NCI-H1694 treated with DMSO at 0.1 percent for 48 hours (cell line): ENCODE data around the gene PCNX3.
A peak's percentile ranks its signal among the peaks of the same experiment; 100 is the strongest.
"Not testable (repeated sequence)": the region's sequence is repeated elsewhere in the genome, so short reads cannot be mapped to it uniquely, and the experiment has no call there.

ENCODE experiments used
- DNase-seq: peaks from one replicate; lab custom pipeline; 2025; lab: John Stamatoyannopoulos, UW

Gene PCNX3

GRCh38 chr11:65620666-65621065 lies 5.1 kb downstream of the PCNX3 start:
- DNase-seq, result no peak

GRCh38 chr11:65621460-65621859 lies 5.9 kb downstream of the PCNX3 start:
- DNase-seq, result no peak

GRCh38 chr11:65622011-65622410 lies 6.4 kb downstream of the PCNX3 start:
- DNase-seq, result no peak

- no peak for DNase-seq
Measured at GRCh38 chr11:65623177-65623576, 7.6 kb downstream of the PCNX3 start.

GRCh38 chr11:65623852-65624616 lies 8.5 kb downstream of the PCNX3 start:
- DNase-seq, result no peak

- DNase-seq, result no peak
Measured at GRCh38 chr11:65624931-65625627, 9.5 kb downstream of the PCNX3 start.

GRCh38 chr11:65625628-65626342 lies 10.2 kb downstream of the PCNX3 start:
- DNase-seq, result peak; percentile 23

- DNase-seq, result no peak
Measured at GRCh38 chr11:65627202-65627601, 11.6 kb downstream of the PCNX3 start.

- DNase-seq, result no peak
Measured at GRCh38 chr11:65629579-65629978, 14.0 kb downstream of the PCNX3 start.

GRCh38 chr11:65630215-65630614 lies 14.6 kb downstream of the PCNX3 start:
- no peak for DNase-seq

- no peak for DNase-seq
Measured at GRCh38 chr11:65633390-65634108, 18.0 kb downstream of the PCNX3 start.

GRCh38 chr11:65634109-65634436 lies 18.5 kb downstream of the PCNX3 start:
- no peak for DNase-seq

- no peak for DNase-seq
Measured at GRCh38 chr11:65634440-65634839, 18.9 kb downstream of the PCNX3 start.

- no peak for DNase-seq
Measured at GRCh38 chr11:65634905-65635731, 19.5 kb downstream of the PCNX3 start.

GRCh38 chr11:65636108-65637031 lies 20.8 kb downstream of the PCNX3 start:
- DNase-seq, result no peak

- DNase-seq, result no peak
Measured at GRCh38 chr11:65637032-65637557, 21.5 kb downstream of the PCNX3 start.

GRCh38 chr11:65637794-65638419 lies 22.3 kb downstream of the PCNX3 start, which contains the start of gene SIPA1:
SIPA1 (plus strand) TSS chr11:65638101; CDS start chr11:65640922, 2,821 bp downstream.
- DNase-seq, result no peak

- not testable (repeated sequence) for DNase-seq
Measured at GRCh38 chr11:65639228-65639597, 23.6 kb downstream of the PCNX3 start.

GRCh38 chr11:65639623-65640482 lies 24.3 kb downstream of the PCNX3 start:
- no peak for DNase-seq
